Stimulated activated CD4-positive, alpha-beta T cell treated with anti-CD3 and anti-CD28 coated beads, TNF-alpha, amount 100 ng/mL, for 24 hours (primary cell): Measurements from ENCODE around the gene KRTAP9-4.
"Not testable (repeated sequence)": the region's sequence is repeated elsewhere in the genome, so short reads cannot be mapped to it uniquely, and the experiment has no call there.

Experiments
- DNase-seq, 3 experiments: peaks; one replicate each; pipeline ENCODE4 v3.0.0-alpha.2; 2020; ENCODE audit warnings: low read depth in 3 of 3

KRTAP9-4 gene

GRCh38 chr17:41249637-41250240, at the start of gene KRTAP9-4:
KRTAP9-4 (plus strand) TSS chr17:41249687; CDS start chr17:41249721, 34 bp downstream.
- DNase-seq: not testable (repeated sequence)

GRCh38 chr17:41211845-41212466, 37.5 kb upstream of the KRTAP9-4 start:
- DNase-seq: no peak

GRCh38 chr17:41212524-41213169, 36.8 kb upstream of the KRTAP9-4 start:
- no peak for DNase-seq

GRCh38 chr17:41215681-41216080, 33.8 kb upstream of the KRTAP9-4 start:
- DNase-seq: no peak

GRCh38 chr17:41223821-41224220, 25.7 kb upstream of the KRTAP9-4 start:
- no peak for DNase-seq

GRCh38 chr17:41226051-41226450, 23.4 kb upstream of the KRTAP9-4 start:
- DNase-seq: no peak

- not testable (repeated sequence) for DNase-seq
These were observed 22.8 kb upstream of the KRTAP9-4 start, which contains the start of gene KRTAP9-2 for GRCh38 chr17:41226598-41227095. KRTAP9-2 (plus strand) TSS chr17:41226648; CDS start chr17:41226655, 7 bp downstream.

GRCh38 chr17:41230094-41230493, 19.4 kb upstream of the KRTAP9-4 start:
- DNase-seq: no peak

- DNase-seq: no peak
These were observed 17.8 kb upstream of the KRTAP9-4 start for GRCh38 chr17:41231731-41232130.

GRCh38 chr17:41232399-41233105, 16.9 kb upstream of the KRTAP9-4 start, which contains the start of gene KRTAP9-3:
KRTAP9-3 (plus strand) TSS chr17:41232449; CDS start chr17:41232502, 53 bp downstream.
- not testable (repeated sequence) for DNase-seq

GRCh38 chr17:41237116-41237515, 12.4 kb upstream of the KRTAP9-4 start:
- not testable (repeated sequence) for DNase-seq

GRCh38 chr17:41237949-41238437, 11.5 kb upstream of the KRTAP9-4 start, which contains the start of gene KRTAP9-8:
KRTAP9-8 (plus strand) TSS chr17:41237999; CDS start chr17:41238052, 53 bp downstream.
- DNase-seq: not testable (repeated sequence)

- DNase-seq: not testable (repeated sequence)
These were observed 2.3 kb upstream of the KRTAP9-4 start for GRCh38 chr17:41246995-41247787.

GRCh38 chr17:41251261-41251660, 1.8 kb downstream of the KRTAP9-4 start:
- DNase-seq: no peak

- no peak for DNase-seq
These were observed 5.4 kb downstream of the KRTAP9-4 start for GRCh38 chr17:41254861-41255260.

- DNase-seq: not testable (repeated sequence)
These were observed 6.1 kb downstream of the KRTAP9-4 start, which contains the start of gene KRTAP9-9 for GRCh38 chr17:41255381-41256290. KRTAP9-9 (plus strand) TSS chr17:41255384.

- no peak for DNase-seq
These were observed 6.8 kb downstream of the KRTAP9-4 start for GRCh38 chr17:41256291-41256685.

GRCh38 chr17:41258406-41258805, 8.9 kb downstream of the KRTAP9-4 start:
- no peak for DNase-seq

- DNase-seq: no peak
These were observed 13.7 kb downstream of the KRTAP9-4 start for GRCh38 chr17:41263212-41263611.

- DNase-seq: no peak
These were observed 15.1 kb downstream of the KRTAP9-4 start for GRCh38 chr17:41264599-41264998.
